Spinal cord (tissue), 10 donors: ENCODE results near the gene BLTP3B. TPM values are rescaled to one million over a fixed set of nuclear protein-coding genes. Genes with fewer than 3 reads are reported as not detected.
A peak's percentile ranks its signal among the peaks of the same experiment; 100 is the strongest.

ENCODE experiments used
- DNase-seq, 6 donors: peaks; one replicate each; pipeline versions ENCODE4 v3.0.0 to v3.0.0-alpha.2; 2013 to 2015; ENCODE audit warnings: low spot score in 6 of 6, low read depth in 4 of 6
- H3K27ac ChIP-seq: one replicate; pipeline ENCODE4 v1.5.1; 2013; ENCODE audit warnings: low read depth, low read length, control low read depth
- H3K27me3 ChIP-seq: one replicate; pipeline ENCODE4 v1.6.1; 2013; ENCODE audit warnings: low read length; ENCODE audit not compliant: control insufficient read depth, insufficient read depth
- H3K36me3 ChIP-seq: one replicate; pipeline ENCODE4 v1.6.1; 2013; ENCODE audit warnings: low read length; ENCODE audit not compliant: control insufficient read depth, insufficient read depth
- H3K4me1 ChIP-seq: one replicate; pipeline ENCODE4 v1.6.1; 2013; ENCODE audit warnings: low read length; ENCODE audit not compliant: control insufficient read depth, insufficient read depth
- H3K4me3 ChIP-seq: one replicate; pipeline ENCODE4 v1.5.1; 2013; ENCODE audit warnings: low read depth, low read length, control low read depth
- H3K9me3 ChIP-seq: one replicate; pipeline ENCODE4 v1.6.1; 2013; ENCODE audit warnings: low read length; ENCODE audit not compliant: control insufficient read depth, insufficient read depth
- WGBS: methylation state at CpG from one replicate; pipeline ENCODE4 v1.1.5; 2013; ENCODE audit warnings: missing lambda C conversion rate; ENCODE audit not compliant: insufficient coverage; 5-methylcytosine and 5-hydroxymethylcytosine counted together
- polyA plus RNA-seq, 2 donors: library from polyadenylated mRNA; unstranded; fragments of 120-200 nt; gene quantifications; one replicate each; pipeline ENCODE4 v1.2.1, GENCODE V29; 2013; ENCODE audit not compliant: insufficient read length in 2 of 2
- total RNA-seq, 2 donors: library from RNA; depleted of rRNA in 1 of 2; stranded (reverse); fragments of 120-200 nt in 1 of 2; fragments of >200 nt in 1 of 2; gene quantifications; one replicate each; pipeline versions ENCODE4 v1.2.3 to v1.2.4, GENCODE V29; 2013 to 2014
- donor health status: healthy.

Gene BLTP3B
- total and polyA plus RNA-seq, 4 donors = 36.2 to 134 (median 45.1) TPM

DNA sequence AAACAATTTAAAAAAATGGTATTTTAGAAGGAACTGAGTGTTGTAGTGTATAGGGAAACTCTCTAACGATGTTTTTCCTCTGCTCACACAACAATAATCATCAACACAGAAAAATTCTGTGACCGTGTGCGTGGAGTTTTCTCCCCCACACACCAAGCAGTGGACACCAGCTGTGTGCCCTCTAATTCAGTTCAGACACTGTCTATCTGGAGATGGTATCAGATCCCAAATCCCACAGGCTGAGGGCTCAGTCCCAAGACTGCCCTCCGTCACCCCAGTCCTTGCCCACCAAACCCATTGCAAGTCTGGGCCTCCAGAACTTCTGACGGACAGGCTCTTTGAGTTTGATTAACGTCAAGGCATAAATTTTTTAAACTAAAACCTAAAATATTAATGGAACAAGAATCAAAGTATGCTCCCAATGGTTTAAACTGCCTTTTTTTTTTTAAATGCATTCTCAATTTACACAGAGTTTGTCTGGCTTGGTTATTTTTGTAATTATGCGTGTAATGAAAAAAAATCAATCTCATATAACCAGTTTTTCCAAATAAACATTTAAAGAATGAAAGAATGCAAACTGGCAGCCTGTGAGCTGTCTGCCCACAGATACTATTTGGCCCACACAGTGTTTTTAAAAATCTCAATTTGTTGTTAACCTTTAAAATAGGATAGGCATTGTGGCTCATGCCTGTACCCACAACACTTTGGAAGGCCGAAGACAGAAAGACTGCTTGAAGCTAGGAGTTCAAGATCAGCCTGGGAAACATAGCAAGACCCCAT lies 19.2 kb downstream of the BLTP3B start:
- no peak overlapping the region for H3K4me3 ChIP-seq
- H3K36me3 ChIP-seq = no peaks in the 10 kb centered on the region
- H3K27ac ChIP-seq = no peak overlapping the region
- DNase-seq = no peak
- H3K27me3 ChIP-seq = no peaks in the 10 kb centered on the region
- whole genome bisulfite sequencing = 89% methylated on average over 2 of the region's 8 CpGs
- H3K9me3 ChIP-seq = peaks cover 5% of the 10 kb centered on the region
- no peaks in the 10 kb centered on the region for H3K4me1 ChIP-seq

DNA sequence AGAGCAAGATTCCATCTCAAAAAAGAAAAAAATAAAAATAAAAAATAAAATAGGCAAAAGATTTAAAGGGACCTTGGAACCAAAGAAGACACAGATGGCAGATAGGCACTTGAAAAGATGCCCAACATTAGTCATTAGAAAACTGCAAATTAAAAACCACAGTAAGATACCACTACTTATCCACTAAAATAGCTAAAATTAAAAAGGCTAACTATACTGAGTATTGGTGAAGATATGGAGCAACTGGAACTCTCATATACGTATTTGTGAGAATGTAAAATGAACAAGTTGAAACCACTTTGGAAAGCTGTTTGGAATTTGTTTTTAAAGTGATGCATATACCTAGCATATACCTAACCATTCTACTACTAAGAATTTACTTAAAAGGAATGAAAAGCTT lies 22.3 kb downstream of the BLTP3B start:
- Histone ChIP-seq H3K27me3 (no peaks in the 10 kb centered on the region), H3K4me1 (no peaks in the 10 kb centered on the region), H3K36me3 (no peaks in the 10 kb centered on the region), H3K4me3 (no peak overlapping the region), H3K9me3 (peaks cover 5% of the 10 kb centered on the region), H3K27ac (no peak overlapping the region)
- DNase-seq = no peak
- no CpG with 5 or more reads among the region's 1 CpG for WGBS

DNA sequence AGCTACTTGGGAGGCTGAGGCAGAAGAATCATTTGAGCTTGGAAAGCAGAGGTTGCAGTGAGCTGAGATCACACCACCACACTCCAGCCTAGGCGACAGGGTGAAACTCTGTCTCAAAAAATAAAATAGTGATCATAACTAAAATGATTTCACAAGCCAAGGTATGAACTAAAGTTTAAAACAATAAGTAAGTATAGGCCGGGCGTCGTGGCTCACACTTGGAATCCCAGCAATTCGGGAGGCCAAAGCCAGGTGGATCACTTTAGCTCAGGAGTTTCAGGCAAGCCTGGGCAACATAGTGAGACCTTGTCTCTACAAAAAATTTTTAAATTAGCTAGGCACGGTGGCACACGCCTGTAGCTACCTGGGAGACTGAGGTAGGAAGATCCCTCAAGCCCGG lies 27.4 kb downstream of the BLTP3B start:
- no peak for DNase-seq
- 96% methylated on average over 7 of the region's 8 CpGs for WGBS
- H3K36me3 ChIP-seq = peaks cover 2% of the 10 kb centered on the region

DNA sequence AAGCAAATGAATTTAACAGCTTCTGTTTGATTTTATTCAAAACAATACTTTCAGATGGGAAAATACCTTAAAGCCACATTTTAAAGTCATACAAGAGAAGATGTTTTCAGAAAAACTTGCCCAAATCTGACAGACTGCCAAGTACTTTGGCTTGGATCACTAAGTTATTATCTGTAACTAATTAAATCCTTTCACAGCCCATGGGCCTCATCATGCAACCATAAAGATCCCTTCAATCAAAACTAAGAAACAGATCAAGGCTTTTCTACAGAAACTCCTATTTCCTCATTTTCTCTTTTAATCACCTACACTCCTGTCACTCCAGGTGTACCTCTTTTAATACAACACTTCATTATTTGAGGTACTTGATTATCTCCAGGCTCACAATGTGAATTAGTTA lies 28.1 kb downstream of the BLTP3B start:
- peak in 2 of 6 donors; percentile 11 to 47 for DNase-seq

More for the DNA sequence above, 27.4 kb downstream of the BLTP3B start:
- Histone ChIP-seq H3K27me3 (no peaks in the 10 kb centered on the region), H3K4me3 (no peak overlapping the region), H3K4me1 (no peaks in the 10 kb centered on the region), H3K27ac (no peak overlapping the region), H3K9me3 (peaks cover 2% of the 10 kb centered on the region)

DNA sequence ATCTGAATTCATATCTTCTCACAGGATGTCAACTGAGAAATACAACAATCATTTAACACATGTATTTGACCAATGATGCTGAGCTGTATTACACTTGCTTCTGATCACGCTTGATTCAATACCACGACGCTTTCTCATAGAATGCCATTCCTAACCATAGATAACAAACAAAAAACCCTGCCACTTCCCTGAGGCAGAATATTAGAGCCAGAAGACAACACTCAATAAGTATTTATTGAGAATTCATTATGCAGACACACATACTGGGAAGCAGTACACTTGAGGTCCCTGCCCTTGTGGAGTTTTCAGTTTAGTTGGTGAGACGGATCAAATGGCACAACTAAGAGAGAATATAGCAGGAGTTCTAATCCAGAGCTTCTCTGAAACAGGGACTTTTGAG lies 32.4 kb downstream of the BLTP3B start:
- H3K36me3 ChIP-seq = peaks cover 7% of the 10 kb centered on the region
- H3K27ac ChIP-seq = no peak overlapping the region
- WGBS = 96% methylated on average over 2 of the region's 4 CpGs
- no peak overlapping the region for H3K4me3 ChIP-seq
- H3K9me3 ChIP-seq = no peaks in the 10 kb centered on the region
- no peaks in the 10 kb centered on the region for H3K27me3 ChIP-seq
- no peaks in the 10 kb centered on the region for H3K4me1 ChIP-seq
- DNase-seq = no peak

More for the DNA sequence above, 28.1 kb downstream of the BLTP3B start:
- Histone ChIP-seq H3K36me3 (peaks cover 2% of the 10 kb centered on the region), H3K27ac (no peak overlapping the region), H3K4me3 (no peak overlapping the region), H3K27me3 (no peaks in the 10 kb centered on the region), H3K4me1 (no peaks in the 10 kb centered on the region), H3K9me3 (peaks cover 1% of the 10 kb centered on the region)

DNA sequence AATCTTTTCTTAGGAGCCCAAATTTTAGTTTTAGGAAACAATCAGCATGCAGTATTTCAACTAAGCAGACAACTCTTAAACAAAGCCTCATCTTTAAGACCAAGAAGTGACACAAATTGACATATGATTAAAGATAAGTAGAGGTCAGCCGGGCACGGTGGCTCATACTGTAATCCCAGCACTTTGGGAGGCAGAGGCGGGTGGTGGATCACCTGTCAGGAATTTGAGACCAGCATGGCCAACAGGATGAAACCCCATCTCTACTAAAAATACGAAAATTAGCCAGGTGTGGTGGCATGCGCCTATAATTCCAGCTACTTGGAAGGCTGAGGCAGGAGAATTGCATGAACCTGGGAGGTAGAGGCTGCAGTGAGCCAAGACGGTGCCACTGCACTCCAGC lies 35.8 kb downstream of the BLTP3B start:
- Histone ChIP-seq H3K36me3 (peaks cover 9% of the 10 kb centered on the region), H3K9me3 (no peaks in the 10 kb centered on the region), H3K4me1 (no peaks in the 10 kb centered on the region), H3K27ac (no peak overlapping the region), H3K27me3 (no peaks in the 10 kb centered on the region), H3K4me3 (no peak overlapping the region)
- WGBS = no CpG with 5 or more reads among the region's 6 CpGs
- no peak for DNase-seq

DNA sequence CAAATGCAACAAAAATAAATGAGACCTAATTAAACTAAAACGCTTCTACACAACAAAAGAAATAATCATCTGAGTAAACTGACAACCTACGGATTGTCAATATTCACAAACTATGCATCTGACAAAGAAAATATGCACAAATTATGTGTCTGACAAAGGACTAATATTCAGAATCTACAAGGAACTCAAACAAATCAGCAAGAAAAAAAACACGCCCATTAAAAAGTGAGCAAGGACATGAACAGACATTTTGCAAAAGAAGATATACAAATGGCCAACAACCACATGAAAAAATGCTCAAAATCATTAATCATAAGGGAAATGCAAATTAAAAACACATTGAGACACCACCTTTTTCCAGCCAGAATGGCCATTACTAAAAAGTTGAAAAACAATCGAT lies 37.0 kb downstream of the BLTP3B start:
- WGBS = 94% methylated on average over 2 of the region's 4 CpGs
- Histone ChIP-seq H3K9me3 (no peaks in the 10 kb centered on the region), H3K27me3 (no peaks in the 10 kb centered on the region)

DNA sequence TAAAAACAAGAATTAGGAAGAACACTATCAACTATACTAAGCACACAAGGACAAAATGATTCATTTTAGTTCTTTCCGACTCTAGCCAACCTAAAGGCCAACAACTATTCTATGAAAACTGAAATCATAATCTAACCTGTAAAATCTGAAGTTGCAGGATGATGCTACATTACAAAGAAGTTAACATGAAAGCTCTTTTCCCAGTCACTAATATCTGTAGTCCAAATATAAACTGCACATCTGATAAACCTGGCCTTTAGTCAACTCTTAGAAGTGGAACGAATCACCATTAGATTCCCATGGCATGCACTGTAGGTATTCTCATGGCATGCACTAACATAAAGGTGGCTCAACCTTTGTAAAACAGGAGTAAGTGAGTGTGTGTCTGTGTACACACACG lies 41.7 kb downstream of the BLTP3B start:
- no peak for DNase-seq
- H3K4me1 ChIP-seq = no peaks in the 10 kb centered on the region
- H3K27ac ChIP-seq = no peak overlapping the region
- no peaks in the 10 kb centered on the region for H3K27me3 ChIP-seq
- H3K36me3 ChIP-seq = peaks cover 29% of the 10 kb centered on the region
- no peak overlapping the region for H3K4me3 ChIP-seq
- H3K9me3 ChIP-seq = no peaks in the 10 kb centered on the region
- WGBS = no CpG with 5 or more reads among the region's 3 CpGs

More for the DNA sequence above, 37.0 kb downstream of the BLTP3B start:
- Histone ChIP-seq H3K36me3 (peaks cover 11% of the 10 kb centered on the region), H3K27ac (no peak overlapping the region), H3K4me3 (no peak overlapping the region), H3K4me1 (no peaks in the 10 kb centered on the region)
- DNase-seq = no peak
